ENCODE measurements around the gene SLC34A1. TPM values are rescaled to one million over a fixed set of nuclear protein-coding genes. Genes with fewer than 3 reads are reported as not detected.

The SLC34A1 gene
- total and polyA plus RNA-seq, 2 experiments from 2014 or later, result not detected

GRCh38 chr5:177430972-177431316 is 46.7 kb downstream of the SLC34A1 start:
- TF ChIP-seq CREB1 (CRISPR knock-in tag; IDR thresholded peaks at IDR 0.05; ENCODE audit: low read depth) (no peak), POLR2AphosphoS5 (IDR thresholded peaks at IDR 0.05; ENCODE audit: low read depth) (no peak), ZNF331 (CRISPR knock-in tag; IDR thresholded peaks at IDR 0.05; ENCODE audit: low read depth) (no peak), CTCF (conservative IDR thresholded peaks at IDR 0.05; ENCODE audit: low read depth in 2 of 2) (no peak), REST (IDR thresholded peaks at IDR 0.05; ENCODE audit: unreplicated experiment) (no peak), EZH2 (IDR thresholded peaks at IDR 0.05; ENCODE audit: low read depth, unreplicated experiment) (no peak), ZNF462 (CRISPR knock-in tag; IDR thresholded peaks at IDR 0.05) (no peak), ZNF114 (CRISPR knock-in tag; IDR thresholded peaks at IDR 0.05) (no peak), STAT1 (IDR thresholded peaks at IDR 0.05; ENCODE audit: unreplicated experiment) (no peak), NANOG (IDR thresholded peaks at IDR 0.05; ENCODE audit: borderline replicate concordance) (no peak), JUNB (IDR thresholded peaks at IDR 0.05; ENCODE audit: unreplicated experiment) (no peak), EZH2phosphoT487 (IDR thresholded peaks at IDR 0.05; ENCODE audit: unreplicated experiment) (no peak), ETS1 (IDR thresholded peaks at IDR 0.05) (no peak)
- H3K4me1 ChIP-seq (ENCODE audit: insufficient read depth), result peaks cover 15% of the 10 kb centered on the region; the same call in 1 of the 2 replicates
- 0 out of 2 replicates have a peak, but pooled peaks cover 9% of the 10 kb centered on the region for H3F3A ChIP-seq (replicated peaks; ENCODE audit: low read depth)
- H3K9me2 ChIP-seq (ENCODE audit: insufficient read depth), result no peaks in the 10 kb centered on the region
- H4K20me1 ChIP-seq (replicated peaks; ENCODE audit: insufficient read depth), result peaks cover 13% of the 10 kb centered on the region
- H3K36me3 ChIP-seq (ENCODE audit: insufficient read depth), result peaks cover 3% of the 10 kb centered on the region; the same call in 1 of the 2 replicates
- DNase-seq (ENCODE audit: low spot score) (no peak), ATAC-seq (no peak)
- Mint-ChIP-seq H3K36me3 (ENCODE audit: low read depth) (peaks cover 27% of the 10 kb centered on the region), H3K9me3 (no peaks in the 10 kb centered on the region), H3K27ac (no peak overlapping the region), H3K27me3 (ENCODE audit: insufficient read depth, low read depth, poor library complexity) (peaks cover 13% of the 10 kb centered on the region), H3K4me1 (peaks cover 18% of the 10 kb centered on the region), H3K4me3 (no peak overlapping the region)
- no peak overlapping the region for H2AFZ ChIP-seq
- H3K4me3 ChIP-seq, result no peak overlapping the region
- H3K79me2 ChIP-seq (replicated peaks; ENCODE audit: insufficient read depth), result peaks cover 21% of the 10 kb centered on the region
- H3K27me3 ChIP-seq (ENCODE audit: insufficient read depth), result no peaks in the 10 kb centered on the region
- no peak overlapping the region for H3K27ac ChIP-seq (ENCODE audit: low read depth)
- no peak overlapping the region for H3K4me2 ChIP-seq

Measured in GM23338 (cell line).